Esophagus squamous epithelium (tissue), 5 donors: ENCODE results near the gene DUSP16. TPM values are rescaled to one million over a fixed set of nuclear protein-coding genes. Genes with fewer than 3 reads are reported as not detected.

ENCODE experiments used
- DNase-seq: peaks from one replicate; lab custom pipeline; 2025; lab: John Stamatoyannopoulos, UW
- H3K27ac ChIP-seq, 4 donors: fragments of 200-600 bp; sonication (generic); one replicate each; pipeline ENCODE4 v1.5.1; 2016 to 2019; ENCODE audit warnings: mild to moderate bottlenecking in 1 of 4
- H3K27me3 ChIP-seq, 4 donors: fragments of 200-600 bp; sonication (generic); 1 replicate in 3 of 4; 2 replicates in 1 of 4; pipeline versions ENCODE4 v1.5.1 to v1.6.0; 2017 to 2021; ENCODE audit warnings: antibody characterized with exemption in 1 of 4
- H3K36me3 ChIP-seq, 3 donors: fragments of 200-600 bp; sonication (generic); one replicate each; pipeline ENCODE4 v1.5.1; 2016 to 2019
- H3K4me1 ChIP-seq, 3 donors: fragments of 200-600 bp; sonication (generic); one replicate each; pipeline ENCODE4 v1.5.1; 2017 to 2019
- H3K4me3 ChIP-seq, 4 donors: fragments of 200-600 bp; sonication (generic); 1 replicate in 3 of 4; 2 replicates in 1 of 4; pipeline ENCODE4 v1.5.1; 2016 to 2019; ENCODE audit warnings: mild to moderate bottlenecking in 2 of 4, moderate library complexity in 1 of 4
- H3K9me3 ChIP-seq, 3 donors: fragments of 200-600 bp; sonication (generic); one replicate each; pipeline ENCODE4 v1.5.1; 2016 to 2019
- CTCF ChIP-seq, 6 experiments: fragments of 450-650 bp in 4 of 6; fragments of 200-600 bp in 2 of 6; sonication (generic) in 2 of 6; IDR thresholded peaks; one replicate each; pipeline ENCODE4 v1.5.1; 2016 to 2019; ENCODE audit warnings: antibody characterized with exemption in 6 of 6, mild to moderate bottlenecking in 4 of 6, moderate library complexity in 4 of 6
- POLR2A ChIP-seq, 4 donors: fragments of 450-650 bp; IDR thresholded peaks; one replicate each; pipeline ENCODE4 v1.6.1; 2017; ENCODE audit warnings: antibody characterized with exemption in 4 of 4, mild to moderate bottlenecking in 4 of 4, moderate library complexity in 3 of 4
- WGBS, 2 donors: methylation state at CpG; one replicate each; pipeline ENCODE4 v1.1.5; 2018; 5-methylcytosine and 5-hydroxymethylcytosine counted together
- intact Hi-C: fragments of 100-400 bp; cut with DNase I; formaldehyde crosslinking; loops from one replicate; pipeline ENCODE4 v1.15.0; 2022
- total RNA-seq, 4 donors: library from RNA; depleted of rRNA; stranded (reverse); fragments of >200 nt; gene quantifications; one replicate each; pipeline ENCODE4 v1.1.0, GENCODE V29; 2016
- donor health status: DM: yes; HTN: yes; CAD: no.

Gene DUSP16
- total RNA-seq, 4 donors from 2014 or later = 15.6 to 27.9 (median 16.5) TPM

GRCh38 chr12:12466157-12466556 lies 96.5 kb downstream of the DUSP16 start:
- intact Hi-C loops = no loop called here

GRCh38 chr12:12465522-12465921 lies 97.1 kb downstream of the DUSP16 start:
- Histone ChIP-seq H3K4me1 (peaks cover 0 to 14% (median 3%) of the 10 kb centered on the region in 3 donors), H3K9me3 (no peaks in the 10 kb centered on the region), H3K36me3 (peaks cover 0 to 34% (median 0%) of the 10 kb centered on the region in 3 donors), H3K4me3 (no peak overlapping the region), H3K27me3 (no peaks in the 10 kb centered on the region), H3K27ac (peak overlapping the region in 2 of 4 donors; percentile 25 to 42)
- DNase-seq = no peak
- 88 to 90% methylated on average over 5 to 20 of the region's 20 CpGs for WGBS, 2 donors
- TF ChIP-seq POLR2A (IDR thresholded peaks at IDR 0.05) = no peak
- TF ChIP-seq CTCF (IDR thresholded peaks at IDR 0.05) = no peak
- intact Hi-C loops = no loop called here

More at GRCh38 chr12:12466157-12466556, 96.5 kb downstream of the DUSP16 start:
- peak in 1 of 4 donors; percentile 47 for TF ChIP-seq POLR2A (IDR thresholded peaks at IDR 0.05)
- TF ChIP-seq CTCF (IDR thresholded peaks at IDR 0.05) = no peak
- no peaks in the 10 kb centered on the region for H3K27me3 ChIP-seq
- H3K4me1 ChIP-seq = peaks cover 0 to 14% (median 8%) of the 10 kb centered on the region in 3 donors
- H3K36me3 ChIP-seq = peaks cover 0 to 34% (median 0%) of the 10 kb centered on the region in 3 donors
- WGBS, 2 donors = 62 to 72% methylated on average over 7 of the region's 7 CpGs
- DNase-seq = no peak
- H3K9me3 ChIP-seq = no peaks in the 10 kb centered on the region
- no peak overlapping the region for H3K4me3 ChIP-seq
- H3K27ac ChIP-seq = peak overlapping the region in 1 of 4 donors; percentile 51

- H3K27ac ChIP-seq = no peak overlapping the region
- H3K27me3 ChIP-seq = no peaks in the 10 kb centered on the region
- no peak for DNase-seq
- H3K4me3 ChIP-seq = no peak overlapping the region
- TF ChIP-seq POLR2A (IDR thresholded peaks at IDR 0.05) (no peak), CTCF (IDR thresholded peaks at IDR 0.05) (no peak)
- H3K9me3 ChIP-seq = no peaks in the 10 kb centered on the region
- intact Hi-C loops = no loop called here
- peaks cover 0 to 19% (median 0%) of the 10 kb centered on the region in 3 donors for H3K36me3 ChIP-seq
- no peaks in the 10 kb centered on the region for H3K4me1 ChIP-seq
- WGBS, 2 donors = 76 to 82% methylated on average over 5 of the region's 5 CpGs
Observed at GRCh38 chr12:12461923-12462315, 100.7 kb downstream of the DUSP16 start.

GRCh38 chr12:12460935-12461922 lies 101.4 kb downstream of the DUSP16 start:
- 78 to 84% methylated on average over 8 of the region's 8 CpGs for WGBS, 2 donors

More at GRCh38 chr12:12460935-12461922, 101.4 kb downstream of the DUSP16 start:
- Histone ChIP-seq H3K36me3 (peaks cover 0 to 12% (median 0%) of the 10 kb centered on the region in 3 donors), H3K9me3 (no peaks in the 10 kb centered on the region), H3K4me1 (no peaks in the 10 kb centered on the region), H3K27me3 (no peaks in the 10 kb centered on the region), H3K4me3 (no peak overlapping the region), H3K27ac (no peak overlapping the region)
- intact Hi-C loops = no loop called here
- no peak for DNase-seq
- no peak for TF ChIP-seq CTCF (IDR thresholded peaks at IDR 0.05)
- TF ChIP-seq POLR2A (IDR thresholded peaks at IDR 0.05) = no peak
